Measurements from ENCODE around the gene OST4.
"Not testable (repeated sequence)": the region's sequence is repeated elsewhere in the genome, so short reads cannot be mapped to it uniquely, and the experiment has no call there.

Gene OST4

DNA sequence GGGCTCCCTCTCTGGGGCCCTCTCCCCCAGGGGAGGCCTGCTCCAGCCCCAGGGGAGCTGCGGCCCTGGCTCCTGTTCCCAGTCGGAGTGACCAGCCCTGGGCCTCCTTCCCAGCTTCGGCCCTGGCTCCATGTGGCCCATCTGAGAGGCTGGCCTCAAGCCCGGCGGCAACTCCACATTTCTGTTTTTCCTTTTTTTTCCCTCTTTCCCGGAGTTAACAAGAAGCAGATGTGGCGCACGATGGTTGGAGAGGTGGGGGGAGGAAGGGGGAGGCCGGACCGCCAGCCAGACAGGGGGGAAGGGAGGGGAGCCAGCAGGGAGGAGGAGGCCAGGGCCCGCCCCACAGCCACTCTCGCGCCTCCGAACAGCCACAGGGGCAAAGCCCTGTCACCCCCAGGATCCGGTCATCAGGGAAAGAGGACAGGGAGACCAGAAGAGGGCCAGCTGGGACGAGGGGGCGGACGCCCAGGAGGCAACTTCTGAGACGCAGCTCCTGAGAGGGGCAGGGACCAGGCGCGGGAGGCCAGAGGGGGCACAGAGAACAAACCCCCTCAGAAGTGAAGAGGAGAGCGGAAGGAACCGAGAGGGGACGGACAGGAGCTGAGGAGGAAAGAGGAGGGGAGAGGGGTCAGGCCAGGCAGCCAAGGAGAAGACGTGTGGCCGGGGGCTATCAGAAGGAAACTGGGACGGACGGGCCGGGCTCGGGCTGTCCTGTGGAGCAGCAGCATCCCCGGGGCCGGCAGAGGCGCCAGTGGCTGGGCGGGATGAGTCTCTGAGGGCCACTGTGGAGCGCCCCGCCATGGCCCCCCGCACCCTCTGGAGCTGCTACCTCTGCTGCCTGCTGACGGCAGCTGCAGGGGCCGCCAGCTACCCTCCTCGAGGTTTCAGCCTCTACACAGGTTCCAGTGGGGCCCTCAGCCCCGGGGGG, 7.1 kb upstream of the OST4 start, which contains the start of gene EMILIN1:
Gene EMILIN1 (plus strand): TSS at position 349 of the 928 bp plus-strand sequence. CDS start 451 bp downstream, at position 800.
- no peak for DNase-seq (ENCODE audit: low spot score)

- no peak for DNase-seq (ENCODE audit: low spot score)
Measured at GRCh38 chr2:27077231-27077630, 5.8 kb upstream of the OST4 start.

DNA sequence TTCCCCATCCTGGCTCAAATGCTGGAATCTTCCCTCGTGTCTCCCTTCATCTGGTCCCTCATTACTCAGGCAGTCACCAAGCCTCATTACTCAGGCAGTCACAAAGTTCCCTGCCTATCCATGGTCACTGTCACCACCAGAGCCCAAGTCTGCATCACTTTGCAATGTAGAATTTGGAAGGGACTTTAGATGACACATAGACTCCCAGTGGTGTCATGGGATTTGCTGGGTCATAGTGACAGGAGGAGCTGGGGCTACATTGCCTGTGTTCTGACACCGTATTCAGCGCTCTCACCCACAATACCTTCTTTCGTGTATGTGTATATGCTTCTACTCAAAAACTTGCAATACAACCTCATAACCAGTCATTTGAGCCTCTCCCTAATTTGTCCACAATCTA, 4.9 kb upstream of the OST4 start:
- no peak for DNase-seq (ENCODE audit: low spot score)

GRCh38 chr2:27075566-27075871, 4.1 kb upstream of the OST4 start:
- DNase-seq (ENCODE audit: low spot score), result not testable (repeated sequence)

DNA sequence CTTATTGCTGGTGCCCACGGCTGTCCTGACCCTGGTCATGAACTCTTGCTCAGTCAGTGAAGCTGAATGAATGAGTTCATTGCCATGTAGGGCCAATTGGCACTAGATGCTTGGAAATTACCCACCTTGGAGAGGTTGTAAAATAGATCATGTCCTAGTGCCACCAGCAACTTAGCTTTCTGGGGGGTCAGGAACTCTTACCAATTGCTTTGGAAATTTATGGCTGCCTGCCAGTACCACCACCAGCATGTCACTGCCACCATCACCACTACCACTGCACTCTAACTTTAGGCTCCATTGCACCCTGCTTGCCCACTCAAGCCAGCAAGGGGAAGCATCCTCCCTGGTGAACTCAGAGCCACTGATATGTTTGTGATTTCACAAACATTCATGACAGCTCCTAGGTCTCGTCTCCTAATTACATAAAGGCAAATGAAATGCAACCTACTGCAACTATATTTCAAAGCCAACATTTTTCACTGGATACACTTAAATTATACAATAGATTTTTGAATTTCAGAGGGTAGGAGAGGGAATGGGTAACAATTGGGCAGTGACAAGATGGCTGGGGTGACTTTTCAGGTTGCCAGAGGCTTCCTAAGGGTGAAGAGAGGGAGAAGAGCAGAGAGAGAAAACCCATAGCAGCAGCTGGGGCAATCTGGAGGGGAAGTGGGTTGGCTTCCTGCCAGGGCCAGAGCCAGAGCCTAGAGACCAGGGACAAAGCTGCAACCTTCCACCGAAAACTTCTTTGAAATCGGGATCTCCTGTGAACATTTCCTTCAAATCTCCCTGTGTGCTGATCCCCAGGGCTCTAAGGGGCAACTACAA, 3.5 kb upstream of the OST4 start:
- DNase-seq (ENCODE audit: low spot score), result no peak

- DNase-seq (ENCODE audit: low spot score), result no peak
Measured at GRCh38 chr2:27073782-27074181, 2.3 kb upstream of the OST4 start.

DNA sequence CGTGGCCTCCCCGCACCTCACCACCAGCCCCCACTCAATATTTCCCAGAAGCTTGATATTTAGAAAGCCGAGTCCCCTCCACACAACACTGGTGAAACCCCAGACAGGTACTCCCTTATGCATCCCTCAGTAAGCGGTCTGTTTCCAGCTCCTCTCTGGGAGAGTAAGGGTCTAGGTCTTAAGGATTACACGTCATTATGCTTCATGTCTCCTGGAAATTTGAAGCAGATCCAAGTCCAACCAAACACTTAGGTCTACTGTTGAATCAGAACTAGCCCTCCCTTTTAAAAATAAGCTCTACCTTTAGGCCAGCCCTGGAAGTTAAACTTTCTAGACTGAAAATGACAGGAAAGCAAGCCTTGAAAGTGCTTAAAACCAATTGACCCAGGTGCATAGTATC, 1.5 kb upstream of the OST4 start:
- no peak for DNase-seq (ENCODE audit: low spot score)

DNA sequence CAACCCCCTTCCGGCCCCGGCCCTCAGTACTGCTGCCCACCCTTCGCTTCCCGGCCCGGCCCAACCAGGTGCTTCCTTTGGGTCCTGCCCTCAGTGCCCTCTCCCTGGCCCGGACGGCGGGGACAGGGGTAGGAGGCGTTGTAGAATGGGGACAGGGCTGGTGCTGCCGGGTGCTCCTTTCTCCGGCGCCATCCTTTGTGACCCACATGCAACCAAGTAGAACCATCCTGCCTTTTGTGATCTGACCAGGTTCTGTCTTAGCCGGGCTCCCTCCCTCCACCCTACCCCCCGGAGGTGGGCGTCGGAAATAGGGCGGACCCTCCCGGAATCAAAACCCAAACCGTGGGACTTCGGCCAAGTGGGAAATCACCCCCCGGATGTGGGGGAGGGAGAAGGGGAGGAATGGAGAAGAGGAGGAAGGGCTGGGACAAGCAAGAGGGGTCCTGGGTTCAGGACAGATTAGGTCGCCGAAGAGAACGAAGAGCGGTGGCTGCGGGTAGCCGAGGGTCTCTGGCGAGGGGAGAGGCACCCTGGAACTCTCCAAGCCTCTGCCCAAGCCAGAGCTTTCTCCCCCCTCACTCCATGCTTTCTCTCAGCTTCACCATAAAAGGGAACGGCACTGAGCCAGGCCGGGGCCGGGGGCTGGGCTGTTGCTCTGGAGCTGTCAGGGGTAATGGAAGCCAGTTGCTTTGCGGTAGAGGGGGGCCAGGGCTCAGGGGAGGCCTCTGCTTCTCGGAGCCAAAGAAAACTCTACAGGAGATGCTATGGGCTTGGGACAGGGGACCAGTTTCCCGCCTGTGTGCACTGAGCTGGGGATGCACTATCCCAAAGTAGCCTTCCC, 756 bp upstream of the OST4 start:
- DNase-seq (ENCODE audit: low spot score), result no peak

DNA sequence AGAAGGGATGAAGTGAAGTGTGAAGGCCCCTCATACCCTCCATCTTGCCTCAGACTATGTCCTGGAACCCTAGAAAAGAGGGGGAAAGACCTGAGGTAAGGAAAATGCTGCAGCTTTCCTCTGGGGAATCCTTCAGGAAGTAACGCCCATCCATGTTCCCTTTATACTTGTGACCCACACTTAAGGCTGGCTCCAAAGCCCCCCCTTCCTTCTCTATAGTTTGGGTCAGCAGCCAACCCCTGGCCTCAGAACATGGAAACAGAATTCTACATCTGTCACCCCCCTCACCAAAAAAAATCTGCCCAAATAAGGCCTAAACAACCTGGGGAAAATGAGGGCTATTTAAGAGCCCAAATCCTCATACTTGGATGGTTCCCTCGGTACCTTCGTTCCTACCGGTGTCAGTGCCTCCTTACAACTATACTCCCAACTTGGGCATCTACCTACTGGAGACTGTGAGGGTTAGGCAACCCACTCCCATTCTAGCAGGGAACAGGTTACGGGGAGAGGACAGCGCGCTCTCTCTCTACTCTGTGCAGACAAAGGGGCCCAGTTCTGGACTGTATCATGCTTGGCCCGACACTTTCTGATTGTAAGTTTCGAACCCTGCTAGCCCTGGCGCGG, 689 bp downstream of the OST4 start:
- DNase-seq (ENCODE audit: low spot score), result no peak

GRCh38 chr2:27069961-27070618, 1.4 kb downstream of the OST4 start:
- no peak for DNase-seq (ENCODE audit: low spot score)

GRCh38 chr2:27069436-27069835, 2.0 kb downstream of the OST4 start:
- DNase-seq (ENCODE audit: low spot score), result no peak

GRCh38 chr2:27067385-27067784, 4.1 kb downstream of the OST4 start:
- no peak for DNase-seq (ENCODE audit: low spot score)

DNA sequence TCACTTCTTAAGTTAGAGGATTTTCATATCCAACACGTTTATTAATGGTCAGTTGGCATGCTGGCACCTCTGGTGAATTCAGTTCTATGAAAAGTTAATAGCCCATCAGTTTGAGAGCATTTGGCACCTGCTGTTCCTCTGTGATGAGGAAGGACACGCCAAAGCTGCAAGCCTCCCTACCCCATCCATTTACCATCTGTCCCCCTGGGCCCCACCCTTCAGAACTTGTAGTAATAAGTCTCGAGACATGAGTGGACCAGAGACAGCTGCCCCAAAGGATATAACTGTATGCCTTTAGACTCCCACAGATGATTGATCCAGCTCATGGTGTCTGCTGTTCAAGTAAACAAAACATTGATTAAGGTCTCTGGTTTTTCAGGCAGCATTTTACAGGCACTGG, 6.3 kb downstream of the OST4 start:
- no peak for DNase-seq (ENCODE audit: low spot score)

- no peak for DNase-seq (ENCODE audit: low spot score)
Measured at GRCh38 chr2:27060323-27060722, 11.1 kb downstream of the OST4 start.

DNA sequence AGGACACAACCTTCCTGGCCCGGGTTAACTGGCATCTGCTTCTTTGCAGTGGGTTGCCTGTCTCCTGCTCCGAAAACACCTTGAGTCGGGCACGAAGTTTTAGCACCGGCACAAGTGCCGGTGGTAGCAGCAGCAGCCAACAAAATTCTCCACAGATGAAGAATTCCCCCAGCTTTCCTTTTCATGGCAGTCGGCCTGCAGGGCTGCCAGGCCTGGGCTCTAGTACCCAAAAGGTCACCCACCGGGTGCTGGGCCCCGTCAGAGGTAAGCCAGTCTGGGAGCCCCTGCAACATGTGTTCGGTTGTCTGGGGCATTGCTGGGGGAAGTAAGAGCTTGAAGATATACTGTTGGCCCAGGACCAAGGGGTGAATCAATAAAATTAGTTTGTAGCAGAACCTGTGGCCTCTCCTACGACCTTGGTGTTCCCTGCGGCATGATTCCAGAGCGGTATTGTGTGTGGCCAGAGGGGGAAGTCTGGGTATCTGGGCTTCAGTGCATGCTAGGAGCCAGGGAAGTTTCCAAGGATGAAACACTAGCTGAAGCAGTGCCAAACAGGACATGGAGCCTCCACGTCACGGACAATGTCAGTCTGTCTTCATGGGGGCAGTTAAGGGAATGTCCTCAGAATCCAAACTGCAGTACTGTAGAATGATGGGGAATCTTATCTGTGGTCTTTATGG, 12.2 kb downstream of the OST4 start:
- DNase-seq (ENCODE audit: low spot score), result no peak

DNA sequence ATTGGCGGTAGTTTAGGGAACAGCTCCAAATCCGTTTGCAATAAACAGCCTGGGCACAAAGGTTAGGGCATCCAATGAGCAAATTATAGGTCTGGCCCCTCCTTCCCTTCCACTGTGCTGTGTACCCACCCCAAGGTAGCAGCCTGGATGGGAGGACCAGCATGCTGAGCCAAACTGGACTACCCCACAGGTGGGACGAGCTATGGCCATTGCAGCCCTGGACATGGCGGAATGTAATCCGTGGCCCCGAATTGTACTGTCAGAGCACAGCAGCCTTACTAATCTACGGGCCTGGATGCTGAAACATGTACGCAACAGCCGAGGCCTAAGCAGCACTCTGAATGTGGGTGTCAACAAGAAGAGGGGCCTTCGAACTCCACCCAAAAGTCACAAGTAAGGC, 13.2 kb downstream of the OST4 start:
- DNase-seq (ENCODE audit: low spot score), result no peak

- DNase-seq (ENCODE audit: low spot score), result no peak
Measured at GRCh38 chr2:27057184-27057583, 14.3 kb downstream of the OST4 start.

- no peak for DNase-seq (ENCODE audit: low spot score)
Measured at GRCh38 chr2:27054721-27055120, 16.7 kb downstream of the OST4 start.

DNA sequence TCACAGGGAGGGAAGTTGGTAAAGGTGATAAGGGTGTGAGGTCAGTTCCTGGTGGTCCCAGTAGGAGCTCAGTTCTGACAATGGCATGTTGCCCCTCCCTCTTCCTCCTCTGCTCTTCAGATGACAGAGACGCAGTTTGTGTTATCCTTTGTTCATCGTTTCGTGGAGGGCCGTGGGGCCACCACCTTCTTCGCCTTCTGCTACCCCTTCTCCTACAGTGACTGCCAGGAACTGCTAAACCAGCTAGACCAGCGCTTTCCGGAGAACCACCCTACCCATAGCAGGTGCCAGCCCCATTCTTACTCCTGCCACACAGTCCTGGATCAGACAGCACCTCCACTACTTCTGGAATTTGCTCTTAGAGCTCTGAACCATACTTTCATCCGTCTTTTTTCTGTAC, 17.7 kb downstream of the OST4 start:
- no peak for DNase-seq (ENCODE audit: low spot score)

DNA sequence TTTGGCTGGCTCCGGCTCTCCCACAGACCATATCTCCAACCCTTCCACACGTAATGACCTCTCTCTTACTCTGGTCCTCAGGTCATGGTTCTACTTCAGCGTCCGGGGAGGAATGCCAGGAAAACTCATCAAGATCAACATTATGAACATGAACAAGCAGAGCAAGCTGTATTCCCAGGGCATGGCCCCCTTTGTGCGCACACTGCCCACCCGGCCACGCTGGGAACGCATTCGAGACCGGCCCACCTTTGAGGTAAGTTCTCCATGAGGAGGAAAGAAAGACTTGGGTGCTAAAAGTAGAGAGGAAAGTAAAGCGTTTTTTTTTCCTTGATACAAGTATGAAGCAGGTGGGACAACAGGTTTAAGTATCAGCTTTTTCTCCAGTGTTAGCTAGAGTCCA, 18.1 kb downstream of the OST4 start:
- DNase-seq (ENCODE audit: low spot score), result no peak

All from HuH-7.5 (cell line).